WERI-Rb-1 (cell line): ENCODE results near the gene CTLA4.

Experiments used
- DNase-seq: peaks from one replicate; pipeline ENCODE4 v3.0.0-alpha.2; 2020
- H3K27ac ChIP-seq: fragments of 250-450 bp; sonication (Bioruptor Pico); 2 replicates; pipeline ENCODE4 v1.5.1; 2020; ENCODE audit warnings: mild to moderate bottlenecking, moderate library complexity
- H3K27me3 ChIP-seq: fragments of 250-450 bp; sonication (Bioruptor Pico); 2 replicates; pipeline ENCODE4 v1.5.1; 2021; ENCODE audit warnings: mild to moderate bottlenecking, low read depth, moderate library complexity; ENCODE audit not compliant: insufficient read depth, severe bottlenecking
- H3K36me3 ChIP-seq: fragments of 250-450 bp; sonication (Bioruptor Pico); 2 replicates; pipeline ENCODE4 v1.5.1; 2020; ENCODE audit warnings: mild to moderate bottlenecking, moderate library complexity
- H3K4me3 ChIP-seq: 2 replicates; pipeline ENCODE4 v1.5.1; 2011; ENCODE audit warnings: low read depth, mild to moderate bottlenecking, control low read depth, low read length
- H3K9me3 ChIP-seq: fragments of 250-450 bp; sonication (Bioruptor Pico); 2 replicates; pipeline ENCODE4 v1.5.1; 2021; ENCODE audit warnings: mild to moderate bottlenecking, moderate library complexity; ENCODE audit not compliant: severe bottlenecking
- TF ChIP-seq, protein P1 (sequence below): IDR thresholded peaks from 2 replicates; pipeline ENCODE4 v1.5.1; 2011; ENCODE audit warnings: low read depth, mild to moderate bottlenecking, control low read depth, inconsistent platforms, low read length

Gene CTLA4

GRCh38 chr2:203835892-203836800 is 31.4 kb upstream of the CTLA4 start:
- Histone ChIP-seq H3K4me3 (no peak overlapping the region), H3K36me3 (no peaks in the 10 kb centered on the region), H3K27ac (no peak overlapping the region), H3K27me3 (no peaks in the 10 kb centered on the region), H3K9me3 (no peaks in the 10 kb centered on the region)
- DNase-seq = no peak
- TF ChIP-seq, protein P1, sequence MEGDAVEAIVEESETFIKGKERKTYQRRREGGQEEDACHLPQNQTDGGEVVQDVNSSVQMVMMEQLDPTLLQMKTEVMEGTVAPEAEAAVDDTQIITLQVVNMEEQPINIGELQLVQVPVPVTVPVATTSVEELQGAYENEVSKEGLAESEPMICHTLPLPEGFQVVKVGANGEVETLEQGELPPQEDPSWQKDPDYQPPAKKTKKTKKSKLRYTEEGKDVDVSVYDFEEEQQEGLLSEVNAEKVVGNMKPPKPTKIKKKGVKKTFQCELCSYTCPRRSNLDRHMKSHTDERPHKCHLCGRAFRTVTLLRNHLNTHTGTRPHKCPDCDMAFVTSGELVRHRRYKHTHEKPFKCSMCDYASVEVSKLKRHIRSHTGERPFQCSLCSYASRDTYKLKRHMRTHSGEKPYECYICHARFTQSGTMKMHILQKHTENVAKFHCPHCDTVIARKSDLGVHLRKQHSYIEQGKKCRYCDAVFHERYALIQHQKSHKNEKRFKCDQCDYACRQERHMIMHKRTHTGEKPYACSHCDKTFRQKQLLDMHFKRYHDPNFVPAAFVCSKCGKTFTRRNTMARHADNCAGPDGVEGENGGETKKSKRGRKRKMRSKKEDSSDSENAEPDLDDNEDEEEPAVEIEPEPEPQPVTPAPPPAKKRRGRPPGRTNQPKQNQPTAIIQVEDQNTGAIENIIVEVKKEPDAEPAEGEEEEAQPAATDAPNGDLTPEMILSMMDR = no peak

GRCh38 chr2:203840655-203841205 is 26.8 kb upstream of the CTLA4 start:
- H3K27me3 ChIP-seq = no peaks in the 10 kb centered on the region
- no peak overlapping the region for H3K27ac ChIP-seq
- TF ChIP-seq, protein P1 = no peak
- no peaks in the 10 kb centered on the region for H3K36me3 ChIP-seq
- H3K9me3 ChIP-seq = no peaks in the 10 kb centered on the region
- no peak overlapping the region for H3K4me3 ChIP-seq
- DNase-seq = peak; percentile 16

DNA sequence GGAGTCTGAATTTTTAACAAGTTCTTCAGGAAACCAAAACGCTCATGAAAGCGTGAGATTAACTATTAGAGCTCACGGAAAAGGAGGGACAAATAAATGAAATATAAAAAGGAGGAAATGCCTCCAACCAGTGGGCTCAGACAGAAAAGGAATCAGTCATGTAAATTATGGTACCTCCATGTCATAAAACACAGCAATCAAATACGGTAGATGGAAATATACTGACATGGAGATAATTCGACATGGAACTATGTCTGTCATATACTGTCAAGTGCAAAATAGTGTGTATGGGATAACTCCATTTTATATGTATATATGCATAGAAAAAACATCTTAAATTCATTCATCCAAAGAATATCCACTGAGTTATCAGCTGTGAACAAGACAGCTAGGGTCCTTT is 25.9 kb upstream of the CTLA4 start:
- Histone ChIP-seq H3K36me3 (no peaks in the 10 kb centered on the region), H3K27me3 (no peaks in the 10 kb centered on the region), H3K4me3 (no peak overlapping the region), H3K9me3 (no peaks in the 10 kb centered on the region), H3K27ac (no peak overlapping the region)
- DNase-seq = no peak
- TF ChIP-seq, protein P1 = no peak

GRCh38 chr2:203842373-203842772 is 25.2 kb upstream of the CTLA4 start:
- Histone ChIP-seq H3K27ac (no peak overlapping the region), H3K4me3 (no peak overlapping the region), H3K36me3 (no peaks in the 10 kb centered on the region), H3K9me3 (no peaks in the 10 kb centered on the region), H3K27me3 (no peaks in the 10 kb centered on the region)
- DNase-seq = no peak
- TF ChIP-seq, protein P1 = no peak

GRCh38 chr2:203846490-203847105 is 21.0 kb upstream of the CTLA4 start:
- no peak for DNase-seq
- H3K9me3 ChIP-seq = no peaks in the 10 kb centered on the region

More at GRCh38 chr2:203846490-203847105, 21.0 kb upstream of the CTLA4 start:
- H3K27me3 ChIP-seq = no peaks in the 10 kb centered on the region
- H3K36me3 ChIP-seq = no peaks in the 10 kb centered on the region
- no peak overlapping the region for H3K4me3 ChIP-seq
- H3K27ac ChIP-seq = no peak overlapping the region
- TF ChIP-seq, protein P1 = no peak
